MM.1S (cell line): ENCODE data around the gene MMP10.

ENCODE experiments used
- DNase-seq: peaks from one replicate; pipeline ENCODE4 v3.0.0-alpha.2; 2015
- H2AFZ ChIP-seq: fragments of 300-600 bp; sonication (generic); 2 replicates; pipeline ENCODE4 v1.6.0; 2016; ENCODE audit warnings: antibody characterized with exemption, low read length
- H3F3A ChIP-seq: fragments of 300-600 bp; sonication (generic); 2 replicates; pipeline ENCODE4 v1.6.1; 2016; ENCODE audit warnings: mild to moderate bottlenecking, antibody characterized with exemption, low read length, moderate library complexity, mixed read lengths; ENCODE audit not compliant: insufficient read depth
- H3K27ac ChIP-seq: fragments of 300-600 bp; sonication (generic); 2 replicates; pipeline ENCODE4 v1.5.1; 2016; ENCODE audit warnings: mild to moderate bottlenecking, low read length
- H3K27me3 ChIP-seq: fragments of 300-600 bp; sonication (generic); replicated peaks from 2 replicates; pipeline ENCODE4 v1.6.0; 2016; ENCODE audit warnings: low read length; ENCODE audit not compliant: insufficient read depth
- H3K36me3 ChIP-seq: fragments of 300-600 bp; sonication (generic); replicated peaks from 2 replicates; pipeline ENCODE4 v1.6.1; 2016; ENCODE audit warnings: mild to moderate bottlenecking, low read length, mixed read lengths; ENCODE audit not compliant: insufficient read depth
- H3K4me1 ChIP-seq: fragments of 300-600 bp; sonication (generic); 2 replicates; pipeline ENCODE4 v1.6.1; 2016; ENCODE audit warnings: low read length, mixed read lengths
- H3K4me2 ChIP-seq: fragments of 300-600 bp; sonication (generic); 2 replicates; pipeline ENCODE4 v1.6.0; 2016; ENCODE audit warnings: low read depth, low read length
- H3K4me3 ChIP-seq: fragments of 300-600 bp; sonication (generic); 2 replicates; pipeline ENCODE4 v1.5.1; 2016; ENCODE audit warnings: low read length, mixed read lengths
- H3K79me2 ChIP-seq: fragments of 300-600 bp; sonication (generic); 2 replicates; pipeline ENCODE4 v1.6.1; 2016; ENCODE audit warnings: mixed run types, low read length, mixed read lengths
- H3K9ac ChIP-seq: fragments of 300-600 bp; sonication (generic); 2 replicates; pipeline ENCODE4 v1.6.1; 2016; ENCODE audit warnings: low read length, mixed read lengths
- H3K9me2 ChIP-seq: fragments of 300-600 bp; sonication (generic); replicated peaks from 2 replicates; pipeline ENCODE4 v1.6.1; 2016; ENCODE audit warnings: mild to moderate bottlenecking, low read length, mixed read lengths; ENCODE audit not compliant: insufficient read depth
- H3K9me3 ChIP-seq: fragments of 300-600 bp; sonication (generic); replicated peaks from 2 replicates; pipeline ENCODE4 v1.6.1; 2016; ENCODE audit warnings: mild to moderate bottlenecking, low read length, mixed read lengths; ENCODE audit not compliant: insufficient read depth
- H4K20me1 ChIP-seq: fragments of 300-600 bp; sonication (generic); 2 replicates; pipeline ENCODE4 v1.6.1; 2016; ENCODE audit warnings: mild to moderate bottlenecking, low read length, moderate library complexity, mixed read lengths; ENCODE audit not compliant: insufficient read depth
- EZH2 ChIP-seq: fragments of 300-600 bp; sonication (generic); optimal IDR thresholded peaks from 2 replicates; pipeline ENCODE3; 2017; ENCODE audit warnings: low read depth, mild to moderate bottlenecking, antibody characterized with exemption, low read length, mixed read lengths
- EZH2phosphoT487 ChIP-seq: fragments of 300-600 bp; sonication (generic); IDR thresholded peaks from 2 replicates; pipeline ENCODE4 v1.6.1; 2018; ENCODE audit warnings: antibody characterized with exemption, low read length
- TF ChIP-seq, protein P1 (sequence below): fragments of 300-600 bp; sonication (generic); IDR thresholded peaks from 2 replicates; pipeline ENCODE4 v1.5.1; 2016; ENCODE audit warnings: antibody characterized with exemption, low read length, mixed read lengths

Gene MMP10

GRCh38 chr11:102800767-102801166 lies 20.3 kb upstream of the MMP10 start:
- Histone ChIP-seq H3K4me2 (no peak overlapping the region), H3F3A (no peaks in the 10 kb centered on the region), H3K9me3 (no peaks in the 10 kb centered on the region), H3K79me2 (no peaks in the 10 kb centered on the region), H2AFZ (no peak overlapping the region), H3K4me3 (no peak overlapping the region), H3K9ac (no peak overlapping the region), H3K27me3 (no peaks in the 10 kb centered on the region), H3K27ac (no peak overlapping the region), H3K4me1 (no peaks in the 10 kb centered on the region), H3K9me2 (no peaks in the 10 kb centered on the region), H3K36me3 (no peaks in the 10 kb centered on the region), H4K20me1 (no peaks in the 10 kb centered on the region)
- DNase-seq: no peak
- TF ChIP-seq EZH2 (no peak), EZH2phosphoT487 (no peak)
- TF ChIP-seq, protein P1, sequence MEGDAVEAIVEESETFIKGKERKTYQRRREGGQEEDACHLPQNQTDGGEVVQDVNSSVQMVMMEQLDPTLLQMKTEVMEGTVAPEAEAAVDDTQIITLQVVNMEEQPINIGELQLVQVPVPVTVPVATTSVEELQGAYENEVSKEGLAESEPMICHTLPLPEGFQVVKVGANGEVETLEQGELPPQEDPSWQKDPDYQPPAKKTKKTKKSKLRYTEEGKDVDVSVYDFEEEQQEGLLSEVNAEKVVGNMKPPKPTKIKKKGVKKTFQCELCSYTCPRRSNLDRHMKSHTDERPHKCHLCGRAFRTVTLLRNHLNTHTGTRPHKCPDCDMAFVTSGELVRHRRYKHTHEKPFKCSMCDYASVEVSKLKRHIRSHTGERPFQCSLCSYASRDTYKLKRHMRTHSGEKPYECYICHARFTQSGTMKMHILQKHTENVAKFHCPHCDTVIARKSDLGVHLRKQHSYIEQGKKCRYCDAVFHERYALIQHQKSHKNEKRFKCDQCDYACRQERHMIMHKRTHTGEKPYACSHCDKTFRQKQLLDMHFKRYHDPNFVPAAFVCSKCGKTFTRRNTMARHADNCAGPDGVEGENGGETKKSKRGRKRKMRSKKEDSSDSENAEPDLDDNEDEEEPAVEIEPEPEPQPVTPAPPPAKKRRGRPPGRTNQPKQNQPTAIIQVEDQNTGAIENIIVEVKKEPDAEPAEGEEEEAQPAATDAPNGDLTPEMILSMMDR: no peak

- Histone ChIP-seq H3K36me3 (no peaks in the 10 kb centered on the region), H3K27me3 (no peaks in the 10 kb centered on the region), H3K4me1 (no peaks in the 10 kb centered on the region), H3K4me3 (no peak overlapping the region), H3F3A (no peaks in the 10 kb centered on the region), H3K9me2 (no peaks in the 10 kb centered on the region), H4K20me1 (no peaks in the 10 kb centered on the region), H3K4me2 (no peak overlapping the region), H2AFZ (no peak overlapping the region), H3K9me3 (no peaks in the 10 kb centered on the region), H3K79me2 (no peaks in the 10 kb centered on the region), H3K27ac (no peak overlapping the region), H3K9ac (no peak overlapping the region)
- TF ChIP-seq, protein P1: no peak
- TF ChIP-seq EZH2: no peak
- TF ChIP-seq EZH2phosphoT487: no peak
- DNase-seq: no peak
Observed at GRCh38 chr11:102799681-102800340, 19.4 kb upstream of the MMP10 start.

GRCh38 chr11:102798012-102798746 lies 17.8 kb upstream of the MMP10 start, which contains the start of gene MMP1:
TSS of gene MMP1 (minus strand) at chr11:102798160. CDS start at chr11:102798092, 68 bp downstream.
- H3K4me3 ChIP-seq: no peak within 1 kb of the TSS
- no peaks in the 10 kb centered on the region for H3K4me1 ChIP-seq
- DNase-seq: no peak
- no peak within 1 kb of the TSS for H2AFZ ChIP-seq
- H3K9me3 ChIP-seq: no peaks in the 10 kb centered on the region
- no peaks in the 10 kb centered on the region for H3K27me3 ChIP-seq
- H3K4me2 ChIP-seq: no peak within 1 kb of the TSS
- TF ChIP-seq EZH2phosphoT487: no peak
- TF ChIP-seq EZH2: no peak
- TF ChIP-seq, protein P1: no peak
- no peak within 1 kb of the TSS for H3K27ac ChIP-seq
- no peaks in the 10 kb centered on the region for H3K79me2 ChIP-seq
- no peaks in the 10 kb centered on the region for H3F3A ChIP-seq
- no peak within 1 kb of the TSS for H3K9ac ChIP-seq
- no peaks in the 10 kb centered on the region for H4K20me1 ChIP-seq
- no peaks in the 10 kb centered on the region for H3K36me3 ChIP-seq
- no peaks in the 10 kb centered on the region for H3K9me2 ChIP-seq
